ENCODE data around the gene SCGB1C1.
"Not testable (repeated sequence)": the region's sequence is repeated elsewhere in the genome, so short reads cannot be mapped to it uniquely, and the experiment has no call there.

DNA sequence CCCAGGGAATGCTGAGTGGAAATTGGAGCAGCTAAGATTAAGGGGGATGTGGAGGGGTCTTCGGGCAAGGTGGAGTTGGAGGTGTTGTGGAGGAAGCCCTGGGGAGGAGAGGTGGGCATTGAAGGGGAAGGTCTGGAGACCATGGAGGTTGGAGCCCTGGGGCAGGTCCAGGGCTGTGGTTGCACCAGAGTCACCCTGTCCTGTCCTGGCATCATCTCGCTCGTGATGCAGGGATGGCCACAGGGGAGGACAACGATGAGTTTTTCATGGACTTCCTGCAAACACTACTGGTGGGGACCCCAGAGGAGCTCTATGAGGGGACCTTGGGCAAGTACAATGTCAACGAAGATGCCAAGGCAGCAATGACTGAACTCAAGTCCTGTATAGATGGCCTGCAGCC lies 603 bp downstream of the SCGB1C1 start:
- not testable (repeated sequence) for TF ChIP-seq TEAD4 (IDR thresholded peaks at IDR 0.05; ENCODE audit: low read length); TEAD4 (CRISPR knock-in tag; IDR thresholded peaks at IDR 0.05; ENCODE audit: borderline replicate concordance); TAF1 (IDR thresholded peaks at IDR 0.05; ENCODE audit: control insufficient read depth, extremely low read depth, insufficient read depth, low read length, severe bottlenecking); KLF13 (tag; IDR thresholded peaks at IDR 0.05; ENCODE audit: borderline replicate concordance, low read depth); GABPA (tag; conservative IDR thresholded peaks at IDR 0.05; ENCODE audit: low read depth); MCM2 (IDR thresholded peaks at IDR 0.05; ENCODE audit: low read depth); ZNF551 (CRISPR knock-in tag; IDR thresholded peaks at IDR 0.05); ESRRA (IDR thresholded peaks at IDR 0.05; ENCODE audit: borderline replicate concordance, low read depth); PHB2 (IDR thresholded peaks at IDR 0.05; ENCODE audit: low read depth); ZNF717 (CRISPR knock-in tag; IDR thresholded peaks at IDR 0.05); HDAC1 (IDR thresholded peaks at IDR 0.05); CREB1 (IDR thresholded peaks at IDR 0.05); CREB1 (CRISPR knock-in tag; IDR thresholded peaks at IDR 0.05); POLR2AphosphoS5 (IDR thresholded peaks at IDR 0.05; ENCODE audit: control insufficient read depth, insufficient read depth, low read depth, low read length)
- TF ChIP-seq, protein P1, sequence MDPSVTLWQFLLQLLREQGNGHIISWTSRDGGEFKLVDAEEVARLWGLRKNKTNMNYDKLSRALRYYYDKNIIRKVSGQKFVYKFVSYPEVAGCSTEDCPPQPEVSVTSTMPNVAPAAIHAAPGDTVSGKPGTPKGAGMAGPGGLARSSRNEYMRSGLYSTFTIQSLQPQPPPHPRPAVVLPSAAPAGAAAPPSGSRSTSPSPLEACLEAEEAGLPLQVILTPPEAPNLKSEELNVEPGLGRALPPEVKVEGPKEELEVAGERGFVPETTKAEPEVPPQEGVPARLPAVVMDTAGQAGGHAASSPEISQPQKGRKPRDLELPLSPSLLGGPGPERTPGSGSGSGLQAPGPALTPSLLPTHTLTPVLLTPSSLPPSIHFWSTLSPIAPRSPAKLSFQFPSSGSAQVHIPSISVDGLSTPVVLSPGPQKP (CRISPR knock-in tag; IDR thresholded peaks at IDR 0.05): not testable (repeated sequence)

Measured in K562 (cell line).